HG03354 (cell line): ENCODE results near the gene PKNOX2.

Experiments
- ATAC-seq: cut with Tn5 transposase; IDR thresholded peaks from one replicate; pipeline ENCODE4 v1.9.1; 2021; ENCODE audit warnings: mild to moderate bottlenecking; ENCODE audit not compliant: unreplicated experiment, poor library complexity, severe bottlenecking

The PKNOX2 gene

DNA sequence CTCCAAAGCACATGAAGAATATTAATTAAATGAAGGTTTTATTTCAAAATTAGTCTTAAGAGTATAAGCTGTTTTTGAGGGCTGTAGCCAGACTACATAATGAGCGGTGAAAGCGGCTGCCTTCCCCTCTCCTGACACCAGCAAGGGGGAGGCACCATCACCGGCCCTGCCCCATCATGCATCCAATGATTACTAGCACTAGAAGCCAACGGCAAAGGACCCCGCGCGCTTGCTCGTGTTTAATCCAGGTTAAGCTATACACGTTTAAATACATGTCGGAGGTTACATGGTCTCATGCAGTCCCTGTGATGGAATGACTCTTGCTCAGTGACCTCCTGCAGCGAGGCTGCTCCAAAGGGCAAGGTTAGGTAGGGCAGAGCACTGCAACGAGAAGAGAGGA is 281.2 kb downstream of the PKNOX2 start:
- no peak for ATAC-seq

DNA sequence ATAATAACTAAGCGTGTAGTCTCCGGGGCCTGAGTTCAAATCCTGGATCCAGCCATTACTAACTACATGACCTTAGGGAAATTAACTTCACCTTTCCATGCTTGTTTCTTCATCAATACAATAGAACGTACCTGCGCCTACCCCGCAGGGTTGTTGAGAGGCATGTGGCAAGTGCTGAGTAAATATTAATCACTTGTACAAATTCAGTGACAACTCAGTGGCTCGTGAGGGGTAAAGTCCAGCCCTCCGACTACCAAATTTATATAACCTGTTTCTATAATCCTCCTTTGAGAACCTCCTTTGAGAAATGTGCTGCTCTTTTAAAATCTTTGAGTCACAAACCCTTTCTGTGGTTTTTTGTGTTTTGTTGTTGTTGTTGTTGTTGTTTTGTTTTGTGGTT is 281.7 kb downstream of the PKNOX2 start:
- no peak for ATAC-seq

DNA sequence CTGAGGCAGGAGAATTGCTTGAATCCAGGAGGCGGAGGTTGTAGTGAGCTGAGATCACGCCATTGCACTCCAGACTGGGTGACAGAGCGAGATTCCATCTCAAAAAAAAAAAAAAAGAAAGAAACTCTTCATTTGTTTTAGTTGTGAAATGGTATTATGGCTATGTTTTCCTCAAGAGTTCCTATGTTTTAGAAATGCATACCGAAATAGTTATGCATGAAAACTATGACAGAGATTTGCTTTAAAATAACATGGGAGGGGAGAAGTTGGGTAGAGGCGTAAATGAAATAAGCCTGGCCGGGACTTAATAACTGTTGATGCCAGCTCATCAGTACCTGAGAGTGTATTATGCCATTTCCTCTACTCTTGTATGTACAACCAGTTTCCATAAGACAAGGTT is 283.2 kb downstream of the PKNOX2 start:
- ATAC-seq, result no peak

DNA sequence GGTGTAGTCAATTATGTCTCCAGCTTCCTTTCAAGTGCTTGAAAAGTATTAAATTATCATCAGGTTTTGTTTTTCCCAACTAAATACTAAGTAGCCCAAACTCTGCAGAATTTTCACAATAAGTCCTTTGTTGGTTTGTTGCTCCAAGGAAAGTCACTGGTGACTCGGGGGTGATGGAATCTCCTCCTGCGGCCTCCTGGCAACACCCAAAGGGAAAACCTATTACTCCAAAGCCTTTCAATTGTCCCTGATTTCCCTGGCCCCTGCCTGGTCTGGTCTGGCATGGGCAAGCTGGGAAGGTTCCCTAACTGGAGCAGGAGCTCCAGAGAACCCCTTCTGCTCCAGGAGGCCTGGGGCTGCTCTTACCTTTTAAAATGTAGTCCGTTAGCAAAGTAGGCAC is 283.6 kb downstream of the PKNOX2 start:
- ATAC-seq, result no peak

DNA sequence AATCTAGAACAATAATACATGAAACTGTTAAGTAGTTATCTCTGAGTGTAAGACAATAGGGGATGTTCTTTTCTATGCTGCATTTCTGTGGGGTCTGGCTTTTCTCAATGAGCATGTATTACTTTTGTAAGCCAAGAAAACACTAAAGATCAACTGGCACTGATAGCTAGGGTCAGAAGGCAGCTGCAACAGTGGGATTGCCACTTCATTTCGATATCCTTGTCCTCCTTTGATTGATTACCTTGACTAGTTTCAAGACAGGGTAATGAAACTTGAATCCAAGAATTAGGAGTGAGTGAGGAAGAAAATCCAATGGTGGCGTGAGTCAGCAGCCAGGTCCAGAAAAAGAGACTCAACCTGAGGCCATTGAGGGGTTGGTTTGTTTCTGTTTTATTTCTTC is 285.0 kb downstream of the PKNOX2 start:
- no peak for ATAC-seq

DNA sequence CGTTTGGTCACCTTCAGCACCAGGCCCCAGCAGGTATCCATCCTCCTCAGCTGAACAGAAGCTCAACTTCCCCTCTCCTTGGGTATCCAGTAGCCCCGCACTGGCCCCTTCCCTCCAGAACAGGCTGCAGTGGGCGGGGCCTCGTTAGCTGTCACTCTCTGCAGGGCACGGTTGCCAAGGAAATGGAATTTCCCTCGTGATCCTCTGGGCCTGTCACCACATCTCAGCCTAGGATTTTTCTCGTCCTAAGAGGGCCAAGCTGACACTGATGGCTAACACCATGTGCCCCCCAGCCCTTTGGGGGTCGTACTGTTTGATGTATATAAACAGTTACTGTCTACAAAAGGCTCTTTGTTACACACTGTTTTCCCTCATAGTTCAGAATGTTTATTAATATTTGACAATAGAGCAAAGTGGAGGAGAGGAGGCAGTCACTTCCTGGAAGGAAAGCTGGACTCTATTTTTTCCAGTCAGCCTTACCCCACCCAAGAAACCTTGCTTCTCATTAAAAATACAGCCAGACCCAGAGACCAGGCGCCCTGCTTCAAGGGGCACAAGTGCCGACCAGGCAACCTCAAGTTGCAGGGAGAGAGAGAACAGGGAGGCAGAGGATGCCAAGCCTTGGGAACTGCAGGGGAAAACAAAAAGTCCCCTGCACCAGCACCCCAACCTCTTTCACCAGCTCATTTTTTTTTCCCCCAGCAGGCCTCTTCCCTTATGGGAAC is 287.0 kb downstream of the PKNOX2 start:
- ATAC-seq, result peak; percentile 79

DNA sequence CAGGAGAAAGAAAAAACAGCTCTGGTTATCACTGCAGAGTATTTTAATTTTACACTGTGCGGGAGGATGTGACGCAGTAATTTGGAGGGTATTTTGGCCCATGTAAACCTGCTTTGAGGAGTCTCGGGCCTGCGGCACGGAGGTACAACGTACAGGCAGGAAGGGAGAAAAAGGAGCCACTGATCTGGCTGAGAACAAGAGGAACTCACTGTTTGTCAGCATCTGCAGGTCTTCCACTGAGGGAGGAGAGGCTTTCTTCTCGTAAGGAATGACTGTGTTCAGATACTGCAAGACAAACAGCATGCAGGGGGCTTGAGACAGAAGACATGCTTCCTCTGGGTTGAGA is 287.5 kb downstream of the PKNOX2 start:
- ATAC-seq, result no peak

DNA sequence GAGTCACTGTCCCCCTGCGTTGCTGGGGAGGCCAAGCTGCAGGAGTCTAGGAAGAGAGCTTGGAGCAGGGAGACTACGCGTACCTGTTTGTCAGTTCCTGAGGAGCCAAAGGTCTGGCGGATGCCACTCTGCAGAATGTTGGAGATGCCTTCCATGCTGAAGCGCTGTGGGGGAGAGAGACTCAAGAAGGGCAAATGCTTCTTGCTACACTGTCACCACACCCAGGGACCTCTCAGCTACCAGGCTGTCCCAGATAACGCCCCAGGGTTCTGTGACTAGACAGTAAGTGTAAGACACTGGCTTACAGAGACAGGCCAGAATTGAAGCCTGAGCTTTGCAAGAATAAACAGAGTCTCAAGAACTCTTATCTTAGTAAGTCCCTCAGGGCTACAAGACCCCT is 289.5 kb downstream of the PKNOX2 start:
- no peak for ATAC-seq

DNA sequence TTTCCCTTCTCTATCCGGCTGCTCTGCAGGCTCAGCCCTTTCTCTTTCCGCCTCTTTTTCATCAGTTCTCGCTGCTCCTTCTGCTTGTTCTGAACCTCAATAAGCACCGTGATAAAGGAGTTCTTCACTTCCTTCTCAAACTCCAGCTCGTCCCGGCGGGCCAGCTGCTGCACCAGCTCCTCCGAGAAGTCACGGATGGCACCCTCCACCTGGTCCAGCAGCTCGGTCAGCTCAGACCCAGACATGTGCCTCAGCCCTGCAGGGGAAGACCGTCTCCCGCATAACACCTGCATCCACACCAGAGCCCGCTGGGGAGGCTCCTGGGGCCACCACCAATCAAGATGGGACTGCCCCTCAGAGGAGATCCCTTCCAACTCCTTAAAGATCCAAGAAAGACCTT is 291.3 kb downstream of the PKNOX2 start:
- no peak for ATAC-seq

DNA sequence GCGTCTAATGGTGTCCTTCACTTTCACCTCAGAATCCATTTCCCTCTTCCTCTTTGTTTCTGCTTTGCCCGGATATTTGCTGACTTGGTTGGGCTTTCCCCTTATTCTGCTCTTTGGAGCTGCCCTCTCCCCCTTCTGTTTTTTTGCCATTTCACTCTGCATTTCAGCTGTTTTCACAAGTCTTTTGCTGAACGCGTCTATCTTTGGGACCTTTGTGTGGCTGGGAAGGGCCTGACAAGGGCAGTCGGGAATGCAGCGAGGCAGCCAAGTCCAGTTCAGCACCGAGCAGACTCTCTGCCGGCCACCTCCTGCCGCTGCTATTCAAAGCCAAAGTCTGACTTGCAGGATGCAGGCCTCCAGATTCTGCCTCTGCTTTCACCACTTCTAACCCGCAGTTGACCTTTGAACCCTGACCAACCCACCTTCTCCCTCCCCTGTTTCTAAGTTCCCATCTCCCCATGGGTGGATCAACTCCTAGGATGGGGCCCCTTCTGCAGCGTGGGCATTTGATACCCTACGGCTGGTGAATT is 293.3 kb downstream of the PKNOX2 start:
- ATAC-seq, result no peak

DNA sequence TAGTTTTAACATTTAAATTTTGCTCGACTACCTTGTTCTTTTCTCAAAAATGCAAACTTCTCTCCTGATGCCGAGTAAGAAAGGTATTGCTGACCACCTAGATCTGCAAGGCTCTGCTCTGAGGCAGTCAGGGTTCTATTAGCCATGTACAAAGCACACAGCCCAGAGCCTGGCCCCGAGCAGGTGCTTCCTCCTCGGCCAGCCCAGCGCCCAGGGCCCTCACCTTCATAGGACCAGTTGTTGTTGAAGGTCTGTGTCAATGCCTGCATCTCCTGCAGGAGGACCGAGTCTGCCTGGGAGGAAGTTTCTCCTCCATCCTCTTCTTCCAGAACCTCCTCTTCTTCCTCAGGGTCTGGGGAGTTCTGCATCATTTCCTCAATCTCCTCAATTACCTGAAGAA is 295.7 kb downstream of the PKNOX2 start:
- no peak for ATAC-seq

DNA sequence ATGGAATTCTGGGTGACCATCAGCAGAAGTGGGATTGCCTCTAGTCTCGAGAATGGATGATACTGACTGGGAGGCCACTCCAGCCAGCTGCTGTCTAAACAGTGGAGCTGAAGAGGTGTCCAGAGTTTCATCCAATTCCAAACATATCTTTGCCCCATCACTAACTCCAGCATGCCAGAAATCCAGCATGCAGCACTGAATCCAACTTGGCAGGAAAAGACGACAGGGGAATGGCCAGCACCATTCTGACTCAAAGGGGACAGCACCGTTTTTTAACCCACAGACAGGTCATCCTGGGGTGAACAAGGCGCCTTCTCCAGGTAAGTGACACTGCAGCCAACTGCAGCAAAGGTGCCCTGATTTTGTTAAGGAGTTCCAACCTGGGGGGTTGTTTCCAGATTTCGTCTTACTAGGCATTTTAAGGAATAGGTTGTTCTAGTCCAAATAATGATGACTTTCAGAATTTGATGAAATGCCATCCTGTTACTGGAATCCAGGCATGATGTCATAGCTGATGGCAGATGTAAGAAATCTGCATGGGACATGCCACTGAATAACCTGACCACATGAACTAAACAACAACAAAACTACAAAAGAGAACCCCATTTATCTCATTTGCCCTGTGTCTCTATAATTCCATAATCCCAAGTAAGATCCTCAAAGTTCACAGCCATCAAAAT is 299.2 kb downstream of the PKNOX2 start:
- no peak for ATAC-seq

DNA sequence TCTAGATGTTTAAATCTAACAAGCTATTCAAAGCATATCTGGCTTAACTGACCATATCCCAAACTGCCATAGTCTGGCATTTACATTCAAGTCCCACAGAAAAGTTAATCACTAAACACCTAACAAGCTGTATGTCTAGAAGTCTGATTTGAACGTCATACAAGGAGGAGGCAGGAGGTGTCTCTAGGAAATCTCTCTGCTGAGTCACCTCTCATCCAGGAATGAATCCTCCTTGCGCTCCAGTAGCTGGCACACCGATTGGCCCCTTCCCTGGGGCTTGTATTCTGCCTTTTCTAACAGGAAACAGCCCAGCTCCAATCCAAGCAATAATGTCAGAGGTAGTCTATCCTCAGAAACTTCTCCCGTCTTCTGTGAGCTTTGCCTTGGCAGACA is 299.7 kb downstream of the PKNOX2 start:
- ATAC-seq, result no peak

DNA sequence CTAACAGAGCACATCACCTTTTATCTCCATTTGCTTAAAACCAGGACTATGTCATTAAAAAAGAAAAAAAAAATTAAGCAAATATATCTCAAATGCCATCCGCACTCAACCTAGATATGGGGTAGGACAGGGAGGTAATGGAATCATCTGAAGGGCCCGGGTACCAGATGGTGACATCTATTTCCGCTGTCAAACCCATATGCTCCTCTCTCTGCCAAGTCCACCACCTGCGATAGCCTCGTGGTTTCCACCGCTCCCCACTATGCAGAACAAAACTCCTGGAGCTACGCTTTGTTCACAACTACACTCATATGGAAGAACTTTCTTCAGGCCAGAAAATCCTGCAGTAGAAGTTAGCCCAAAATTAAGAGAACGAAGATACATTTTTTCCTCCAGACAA is 300.1 kb downstream of the PKNOX2 start:
- ATAC-seq, result no peak

DNA sequence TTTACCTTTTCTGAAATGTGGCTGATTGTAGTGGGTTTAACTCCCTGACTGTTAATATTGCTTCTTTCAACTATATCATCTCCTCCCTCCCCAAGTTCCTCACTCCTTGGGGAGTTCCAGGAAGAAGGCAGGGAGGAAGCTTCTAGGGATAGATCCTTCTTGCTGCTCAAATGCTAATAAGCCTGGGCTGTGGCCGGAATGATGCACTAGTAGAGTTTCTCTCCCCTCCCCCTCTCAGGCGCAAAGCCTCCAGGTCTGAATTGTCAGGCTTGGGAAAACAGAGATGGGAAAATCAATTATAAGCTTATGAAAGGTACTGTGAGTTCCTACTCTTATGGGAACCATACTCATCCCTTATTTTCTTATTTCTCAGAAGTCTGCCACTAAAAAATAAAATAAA is 300.7 kb downstream of the PKNOX2 start:
- ATAC-seq, result no peak

DNA sequence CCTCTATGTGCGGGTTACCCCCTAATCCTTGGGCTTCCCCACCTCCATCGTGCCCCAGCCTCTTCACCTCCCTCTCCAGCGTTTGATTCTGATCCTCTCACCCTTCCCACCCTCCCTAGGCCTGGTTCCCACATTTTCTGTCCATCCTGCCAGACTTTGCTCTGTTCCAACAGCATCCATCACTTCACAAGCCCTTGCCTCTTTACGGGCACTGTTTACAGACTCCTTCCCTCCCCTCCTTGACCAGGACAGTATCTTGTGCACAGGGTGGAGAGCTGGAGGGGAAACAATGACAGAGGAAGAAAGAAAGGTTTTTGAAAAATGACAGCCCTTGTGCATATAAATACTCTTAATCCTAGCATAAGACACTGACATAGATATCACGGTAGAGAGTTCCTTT is 301.1 kb downstream of the PKNOX2 start:
- ATAC-seq, result no peak

DNA sequence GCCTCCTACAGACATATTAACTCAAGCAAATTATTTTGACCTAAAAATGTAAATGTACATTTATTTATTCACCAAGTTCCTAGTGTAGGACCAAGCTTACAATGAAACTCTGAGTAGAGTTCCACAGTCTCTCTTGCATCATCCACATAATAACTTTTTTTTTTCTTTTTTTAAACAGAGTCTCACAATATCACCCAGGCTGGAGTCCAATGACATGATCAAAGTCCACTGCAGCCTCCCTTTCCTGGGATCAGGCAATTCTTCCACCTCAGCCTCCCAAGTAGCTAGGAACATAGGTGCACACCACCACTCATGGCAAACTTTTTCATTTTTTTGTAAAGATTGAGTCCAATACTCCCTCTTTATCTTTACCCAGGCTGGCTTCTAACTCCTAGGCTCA is 303.5 kb downstream of the PKNOX2 start:
- ATAC-seq, result no peak

DNA sequence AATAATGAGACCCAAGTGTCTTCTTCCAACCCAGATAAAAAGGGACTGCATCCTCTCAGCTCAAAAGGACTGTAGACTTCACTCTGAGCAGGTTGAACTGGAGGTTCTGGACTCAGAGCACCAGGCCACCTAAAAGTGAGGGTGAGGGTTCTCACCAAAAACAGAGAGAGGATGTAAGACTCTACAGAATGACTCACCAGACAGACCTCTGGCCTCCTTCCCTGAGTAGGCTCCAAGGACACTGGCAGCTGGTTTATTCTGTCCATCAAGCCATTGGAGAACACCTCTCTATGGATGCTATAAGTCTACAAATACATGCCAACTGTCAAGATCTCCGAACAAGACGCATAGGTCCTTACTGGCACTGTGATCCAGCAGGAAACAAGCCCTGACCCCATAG is 304.3 kb downstream of the PKNOX2 start:
- ATAC-seq, result no peak

DNA sequence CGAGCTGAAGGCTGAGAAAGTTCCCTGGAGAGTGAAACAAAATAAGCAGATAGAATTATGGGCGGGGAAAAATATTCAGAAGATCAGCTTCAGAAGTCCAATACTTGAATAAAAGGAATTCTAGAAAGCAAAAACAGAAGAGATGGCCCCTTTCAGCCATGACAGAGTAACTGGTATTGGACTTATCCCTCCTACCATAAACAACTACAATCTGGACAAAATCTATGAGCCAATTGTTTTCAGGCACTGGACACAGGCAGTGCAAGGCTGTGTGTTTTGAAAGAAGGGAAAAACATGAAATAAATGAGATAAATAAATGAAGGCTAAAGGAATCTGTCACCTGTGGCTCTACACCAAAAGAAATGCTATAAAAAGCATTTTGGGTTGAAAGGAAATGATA is 305.8 kb downstream of the PKNOX2 start:
- no peak for ATAC-seq

DNA sequence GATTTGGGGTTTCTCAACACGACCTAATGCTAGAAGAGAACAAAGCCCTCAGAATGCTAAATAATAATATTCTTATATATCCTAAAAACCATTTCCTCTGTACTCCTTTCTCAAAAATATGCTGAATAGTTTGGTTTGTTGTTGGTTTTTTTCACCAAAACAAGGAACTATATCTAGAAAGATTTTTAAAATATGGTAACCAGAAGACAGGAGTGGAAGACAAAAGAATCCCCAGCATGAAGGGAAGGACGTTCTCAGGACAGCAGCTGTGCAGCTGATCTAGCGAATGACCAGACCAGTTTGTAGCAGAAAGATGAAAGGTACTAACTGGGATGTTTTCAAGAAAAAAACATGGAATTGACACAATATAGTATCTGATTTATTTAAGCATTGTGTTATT is 312.2 kb downstream of the PKNOX2 start:
- no peak for ATAC-seq

DNA sequence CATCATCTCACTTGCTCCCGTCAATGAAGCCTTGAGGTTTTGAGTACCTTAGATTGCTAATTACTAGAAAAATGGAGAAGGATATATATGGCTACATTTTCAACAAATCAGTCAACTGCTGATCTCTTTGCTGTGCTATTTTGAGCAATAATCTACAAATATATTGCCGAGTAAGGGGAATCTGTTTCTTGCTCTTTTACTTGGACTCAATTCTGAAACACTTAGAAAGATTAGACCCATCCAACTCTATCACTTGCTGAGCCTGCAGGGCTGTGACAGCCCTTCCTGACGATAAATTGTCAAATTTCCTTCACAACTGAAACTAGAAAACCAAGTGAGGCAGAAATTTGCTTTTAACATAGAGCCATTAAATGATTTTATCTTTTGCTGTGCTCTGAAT is 314.6 kb downstream of the PKNOX2 start:
- ATAC-seq, result no peak

DNA sequence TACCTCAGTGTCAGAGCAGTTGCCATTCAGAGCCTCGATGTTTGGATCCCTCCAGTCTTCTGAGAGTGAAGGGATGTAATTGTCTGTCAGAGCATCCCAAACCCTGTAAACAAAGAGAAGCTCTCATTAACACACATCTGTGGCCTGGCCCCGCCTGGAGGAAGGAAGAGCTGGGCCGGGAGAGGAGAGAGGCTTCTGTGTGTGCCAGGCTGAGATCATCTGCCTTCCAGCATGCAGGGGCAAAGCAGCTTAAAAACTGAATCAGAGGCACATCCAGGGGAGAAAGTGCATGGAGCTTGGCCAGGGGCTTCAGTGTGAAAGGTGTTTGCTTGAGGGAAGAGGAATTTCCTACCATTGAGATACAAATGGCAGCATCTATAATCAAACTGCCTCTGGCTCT is 317.0 kb downstream of the PKNOX2 start:
- no peak for ATAC-seq
